Frontal cortex (tissue), 4 donors: Measurements from ENCODE around the gene PLCB1. TPM values are rescaled to one million over a fixed set of nuclear protein-coding genes. Genes with fewer than 3 reads are reported as not detected.

Source experiments
- DNase-seq, 2 donors: peaks; one replicate each; pipeline ENCODE4 v3.0.0; 2012; ENCODE audit warnings: low spot score in 2 of 2
- FAIRE-seq: peaks from 2 replicates; lab custom pipeline; 2012; peaks lifted over from hg19 to GRCh38; lab: Jason Lieb, UNC
- total RNA-seq: library from RNA; depleted of rRNA; stranded (reverse); fragments of >200 nt; gene quantifications from one replicate; pipeline ENCODE4 v1.2.3, GENCODE V29; 2014
- donor health status: control.
- donor health status: control.
- donor health status: control.

The PLCB1 gene
- total RNA-seq, 1 donor from 2014 or later = 48.9 TPM

GRCh38 chr20:8203366-8203765 is 71.3 kb downstream of the PLCB1 start:
- FAIRE-seq = no peak

DNA sequence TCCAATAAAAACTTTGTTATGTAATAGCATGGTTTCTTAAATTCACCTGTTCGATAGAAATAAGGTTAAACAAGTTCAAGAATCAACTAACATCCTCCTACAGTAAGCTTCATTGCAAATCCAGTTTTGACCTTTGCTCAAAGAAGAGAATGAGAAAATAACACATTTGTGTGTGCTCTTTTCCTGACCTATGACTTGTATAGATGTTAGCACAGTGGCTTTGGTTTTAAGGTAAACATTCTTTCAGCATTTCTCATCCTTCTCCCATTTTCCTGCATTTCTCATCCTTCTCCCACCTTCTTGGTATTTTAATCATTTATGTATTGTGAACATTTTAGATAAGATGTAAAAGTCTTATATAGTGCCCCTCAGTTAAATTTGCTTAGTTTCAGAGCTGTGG is 73.9 kb downstream of the PLCB1 start:
- no peak for FAIRE-seq
- no peak for DNase-seq

More at GRCh38 chr20:8203366-8203765, 71.3 kb downstream of the PLCB1 start:
- DNase-seq = no peak

DNA sequence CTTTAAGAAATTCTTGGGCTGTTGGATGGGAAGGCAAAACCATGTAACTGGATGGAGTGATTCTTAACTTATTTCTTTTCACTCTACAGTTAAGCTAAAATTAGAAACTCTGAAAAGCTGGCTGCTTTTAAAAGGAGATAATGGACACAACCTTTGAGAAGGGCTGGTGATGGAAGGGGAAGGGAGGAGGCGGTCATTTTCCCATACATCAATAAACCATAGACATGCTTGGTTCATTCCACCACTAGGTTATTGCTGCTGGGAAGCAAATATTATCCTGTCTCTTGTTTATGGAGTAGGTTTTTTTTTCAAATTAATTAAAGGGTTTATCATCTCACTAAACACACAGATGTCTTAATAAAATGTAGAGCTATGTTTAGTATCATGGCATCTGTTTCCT is 76.2 kb downstream of the PLCB1 start:
- DNase-seq = no peak
- no peak for FAIRE-seq

DNA sequence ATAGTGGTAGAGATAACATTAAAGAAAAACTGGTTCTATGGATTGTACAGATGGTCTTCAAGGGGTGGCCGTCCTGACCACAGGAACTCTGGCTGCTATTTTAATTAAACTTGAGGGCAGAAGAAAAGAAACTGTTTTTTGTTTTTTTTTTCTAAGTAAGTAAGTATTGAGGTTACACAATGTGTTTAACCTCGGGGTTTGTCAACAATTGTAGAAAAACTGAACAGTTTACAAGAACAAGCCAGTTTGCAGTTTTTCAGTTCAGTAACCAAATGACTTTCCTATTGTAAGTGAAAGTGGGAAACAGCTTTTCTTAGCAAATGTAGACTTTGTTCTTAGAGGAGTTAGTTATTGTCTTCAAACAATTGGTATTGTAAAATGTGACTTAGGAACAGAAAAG is 77.0 kb downstream of the PLCB1 start:
- DNase-seq (no peak), FAIRE-seq (no peak)

DNA sequence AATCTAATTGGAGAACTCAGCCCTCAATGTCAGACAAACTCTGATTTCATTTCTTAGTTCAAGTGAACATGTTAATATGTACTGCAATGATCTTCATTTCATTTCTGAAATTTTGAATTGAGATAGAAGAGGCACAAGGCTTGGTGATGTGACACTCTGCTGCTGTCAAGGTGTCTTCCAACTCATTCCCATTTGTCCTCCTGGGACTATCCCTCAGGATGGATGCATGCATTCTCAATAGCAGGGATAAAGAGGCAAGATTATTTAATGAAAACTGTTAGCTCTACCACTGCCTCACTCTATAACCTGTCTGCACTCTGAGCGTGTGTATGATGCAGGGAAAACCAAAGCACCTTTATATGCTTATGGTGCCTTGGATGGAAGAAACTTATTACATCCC is 78.7 kb downstream of the PLCB1 start:
- DNase-seq = no peak
- FAIRE-seq = no peak

- FAIRE-seq (no peak), DNase-seq (no peak)
Observed at GRCh38 chr20:8212286-8212685, 80.2 kb downstream of the PLCB1 start.

- DNase-seq = no peak
- FAIRE-seq = no peak
Observed at GRCh38 chr20:8213270-8213669, 81.2 kb downstream of the PLCB1 start.

DNA sequence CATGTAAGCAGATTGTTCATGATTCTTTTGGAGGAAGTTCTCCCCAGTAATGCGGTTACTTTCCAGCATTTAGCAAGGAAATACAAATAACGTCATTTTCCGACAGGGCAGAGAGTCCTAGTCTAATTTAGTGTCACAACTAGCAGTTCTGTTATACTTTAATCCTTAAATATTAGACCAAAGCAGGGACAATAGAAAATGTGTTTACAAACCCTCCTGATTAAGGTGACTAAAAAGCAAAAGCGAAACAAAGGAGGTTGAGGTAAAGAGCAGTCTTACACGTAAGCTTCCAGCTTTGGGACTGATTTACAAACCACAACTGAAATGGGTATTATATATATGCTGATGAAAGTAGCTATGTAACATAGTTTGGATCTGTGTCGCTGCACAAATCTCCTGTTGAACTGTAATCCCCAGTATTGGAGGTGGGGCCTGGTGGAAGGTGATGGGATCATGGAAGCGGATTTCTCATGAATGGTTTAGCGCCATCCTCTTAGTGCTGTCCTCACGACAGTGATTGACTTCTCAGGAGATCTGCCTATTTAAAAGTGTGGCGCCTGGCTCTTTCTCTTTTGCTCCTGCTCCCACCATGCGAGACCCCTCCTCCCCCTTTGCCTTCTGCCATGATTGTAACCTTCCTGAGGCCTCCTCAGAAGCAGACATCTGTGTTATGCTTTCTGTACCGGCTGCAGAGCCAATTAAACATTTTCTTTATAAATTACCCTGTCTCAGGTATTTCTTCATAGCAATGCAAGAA is 81.9 kb downstream of the PLCB1 start:
- no peak for DNase-seq
- FAIRE-seq = no peak

- DNase-seq (no peak), FAIRE-seq (no peak)
Observed at GRCh38 chr20:8215361-8215781, 83.3 kb downstream of the PLCB1 start.

DNA sequence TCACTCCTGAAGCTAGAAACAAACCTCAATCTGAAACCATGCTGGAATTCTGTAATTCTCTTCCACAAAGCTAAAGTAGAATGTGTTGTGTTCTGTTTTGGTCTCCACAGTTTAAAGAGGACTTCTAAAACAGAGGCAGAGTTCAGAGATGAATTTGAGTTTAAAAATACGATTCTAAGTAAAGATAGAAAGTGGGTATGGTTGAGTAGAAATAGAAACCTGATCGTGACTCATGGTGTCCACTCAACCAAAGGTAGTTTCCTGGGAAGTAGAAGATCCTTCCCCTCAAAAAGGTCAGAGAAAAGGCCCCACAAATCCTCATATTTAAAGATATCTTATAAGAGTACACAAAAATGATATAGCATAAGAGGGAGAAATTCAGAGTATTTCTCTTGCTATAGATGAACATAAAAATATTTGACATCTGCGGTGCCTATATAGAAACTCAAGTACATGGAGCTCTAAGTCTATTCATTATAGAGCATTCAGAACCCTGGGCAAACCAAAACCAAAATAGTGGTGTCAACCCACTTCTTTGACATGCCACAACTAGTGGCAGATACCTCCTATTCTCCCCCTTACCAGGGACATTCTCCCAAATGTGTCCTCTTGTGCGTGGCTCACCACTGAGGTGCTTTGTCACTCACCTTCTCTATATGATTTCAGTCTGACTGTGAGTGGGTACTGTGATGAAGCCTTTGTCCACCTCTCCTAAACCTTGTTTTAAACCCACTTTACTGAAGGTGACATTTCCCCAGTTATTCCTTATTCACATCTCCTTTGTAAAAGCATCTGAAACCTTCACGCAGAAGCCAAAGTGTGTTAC is 84.5 kb downstream of the PLCB1 start:
- DNase-seq = no peak
- FAIRE-seq = no peak

- DNase-seq = no peak
- FAIRE-seq = no peak
Observed at GRCh38 chr20:8218861-8219260, 86.8 kb downstream of the PLCB1 start.

DNA sequence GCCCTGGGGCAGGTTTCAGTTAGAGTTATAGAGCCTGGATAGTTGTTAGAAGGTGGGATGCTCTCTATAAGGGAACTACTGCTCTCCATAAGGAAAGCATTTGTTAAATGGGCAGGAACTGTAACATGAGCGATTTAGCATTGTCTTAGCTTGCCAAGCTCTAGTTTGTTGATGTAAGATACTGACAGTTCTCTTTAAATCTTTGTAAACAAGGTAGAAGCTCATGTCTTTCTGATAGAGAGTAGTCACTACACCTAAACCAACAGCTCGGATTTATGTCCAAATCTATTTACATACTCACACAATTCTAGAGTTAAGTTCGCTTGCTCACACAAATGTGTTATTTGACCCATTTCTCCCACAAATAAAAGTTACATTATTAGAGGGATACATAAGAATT is 87.3 kb downstream of the PLCB1 start:
- FAIRE-seq = no peak
- DNase-seq = no peak

DNA sequence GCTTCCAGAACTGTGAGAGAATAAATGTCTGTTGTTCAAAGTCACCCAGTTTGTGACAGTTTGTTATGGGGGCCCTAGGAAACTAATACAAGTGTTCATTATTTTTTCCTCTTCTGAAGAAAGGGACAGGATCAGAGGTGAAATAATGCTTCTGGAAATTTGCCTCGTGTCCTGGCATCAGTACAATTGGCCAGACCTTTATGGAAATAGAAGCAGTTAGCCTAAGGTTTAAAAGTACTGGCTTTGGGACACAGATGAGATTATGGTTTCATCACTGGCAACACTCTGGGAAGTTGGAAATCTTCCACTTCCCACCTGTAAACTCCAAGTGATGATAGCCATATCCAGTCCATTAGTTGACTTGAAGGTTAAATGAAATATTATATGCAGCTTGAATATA is 88.7 kb downstream of the PLCB1 start:
- FAIRE-seq = no peak

GRCh38 chr20:8221887-8222419 is 89.9 kb downstream of the PLCB1 start:
- DNase-seq = no peak
- FAIRE-seq = no peak

More for the DNA sequence above, 88.7 kb downstream of the PLCB1 start:
- no peak for DNase-seq

- DNase-seq = no peak
- FAIRE-seq = no peak
Observed at GRCh38 chr20:8223091-8223870, 91.2 kb downstream of the PLCB1 start.

DNA sequence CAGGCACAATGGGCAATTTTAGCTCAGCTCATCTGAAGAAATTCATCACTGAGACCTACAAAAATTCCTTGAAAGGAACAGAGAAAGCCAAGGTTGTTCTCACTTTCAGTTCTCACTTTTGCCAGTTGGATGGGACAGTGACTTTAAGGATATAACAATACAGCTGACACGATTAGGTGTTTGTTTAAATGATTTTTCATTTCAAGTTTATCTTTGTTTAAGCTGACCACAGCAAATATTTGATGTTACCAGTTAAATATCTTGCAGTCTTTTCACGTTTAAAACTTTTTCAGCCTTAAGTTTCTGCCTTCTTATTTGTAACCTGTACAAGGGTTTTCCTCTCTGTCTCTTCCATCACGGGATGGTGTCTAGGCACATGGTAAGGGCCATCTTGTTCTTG is 93.6 kb downstream of the PLCB1 start:
- FAIRE-seq = no peak

DNA sequence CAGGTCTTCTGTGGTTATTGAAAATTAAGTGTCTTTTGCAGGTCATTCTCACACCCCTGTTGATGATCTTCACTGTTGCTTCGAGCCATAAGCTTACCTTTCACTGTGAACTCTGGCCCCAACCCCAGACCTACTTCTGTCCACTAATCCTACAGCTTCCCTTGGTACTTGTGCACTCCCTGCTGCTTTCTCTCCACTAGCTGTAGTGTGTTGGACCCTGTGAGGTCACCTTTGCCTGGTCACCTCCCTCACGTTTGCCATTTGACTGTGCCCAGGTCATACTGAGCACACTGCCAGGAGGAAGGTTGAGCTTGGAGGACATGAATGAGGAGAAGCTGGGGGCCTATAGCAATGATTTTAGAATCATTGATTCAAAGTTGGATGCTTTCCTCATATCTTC is 94.0 kb downstream of the PLCB1 start:
- DNase-seq (no peak), FAIRE-seq (no peak)

More for the DNA sequence above, 93.6 kb downstream of the PLCB1 start:
- no peak for DNase-seq

DNA sequence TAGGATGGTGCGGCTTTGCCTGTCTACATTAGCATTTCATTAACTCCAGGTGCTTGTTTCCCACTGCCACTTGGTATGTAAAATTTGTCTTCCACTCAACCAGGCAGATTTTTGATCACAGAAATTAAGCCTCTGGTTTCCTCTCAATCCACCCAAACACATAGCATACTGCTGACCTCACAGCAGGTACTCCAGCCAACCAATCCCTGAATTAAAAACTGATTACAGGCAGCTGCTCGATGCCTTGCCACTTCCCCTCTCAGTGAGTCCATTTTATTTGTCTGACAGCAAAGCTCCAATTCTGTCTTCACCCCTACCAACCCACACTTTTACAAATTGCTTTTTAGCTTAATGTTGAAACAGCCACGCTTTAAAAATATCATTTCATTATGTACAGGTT is 95.2 kb downstream of the PLCB1 start:
- no peak for DNase-seq
- no peak for FAIRE-seq

DNA sequence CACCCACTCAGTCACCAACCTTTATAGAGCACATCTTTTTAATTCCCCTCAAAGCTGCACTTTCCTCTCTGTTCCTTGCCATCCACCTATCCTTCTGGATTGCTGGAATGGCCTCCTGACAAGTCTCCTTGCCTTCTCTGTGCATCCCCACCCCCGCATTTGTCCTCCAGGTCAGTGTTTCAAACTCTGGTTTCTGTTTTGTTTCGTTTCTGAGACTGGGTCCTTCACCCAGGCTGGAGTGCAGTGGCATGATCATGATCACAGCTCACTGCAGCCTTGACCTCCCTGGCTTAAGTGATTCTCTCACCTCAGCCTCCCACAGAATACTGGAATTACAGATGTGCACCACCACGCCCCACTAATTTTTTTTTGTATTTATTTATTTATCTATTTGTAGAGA is 96.2 kb downstream of the PLCB1 start:
- DNase-seq (no peak), FAIRE-seq (no peak)

- FAIRE-seq = peak; percentile 45
- DNase-seq = no peak
Observed at GRCh38 chr20:8229090-8229489, 97.0 kb downstream of the PLCB1 start.
